ENCODE measurements around the gene SLC10A7.
A peak's percentile ranks its signal among the peaks of the same experiment; 100 is the strongest.

Gene SLC10A7

GRCh38 chr4:146245246-146245645 is 276.5 kb downstream of the SLC10A7 start:
- H3K36me3 ChIP-seq (ENCODE audit: control insufficient read depth in 5 of 5, insufficient read depth in 5 of 5, low read length in 5 of 5): no peaks in the 10 kb centered on the region
- H3K4me1 ChIP-seq (ENCODE audit: control insufficient read depth in 5 of 5, insufficient read depth in 5 of 5, low read length in 5 of 5): peaks cover 24 to 54% (median 52%) of the 10 kb centered on the region in 5 donors
- peak overlapping the region in 1 of 5 donors; percentile 39 for H3K9ac ChIP-seq (ENCODE audit: low read length in 5 of 5)
- no peaks in the 10 kb centered on the region for H3K9me3 ChIP-seq (ENCODE audit: control insufficient read depth in 5 of 5, low read length in 5 of 5)
- peak overlapping the region; percentile 79 for H3K27ac ChIP-seq (ENCODE audit: low read depth, low read length)
- no peak overlapping the region for H3K4me3 ChIP-seq (ENCODE audit: low read depth in 1 of 5, low read length in 5 of 5)
- no peaks in the 10 kb centered on the region for H3K27me3 ChIP-seq (ENCODE audit: control insufficient read depth in 5 of 5, insufficient read depth in 4 of 5, low read length in 5 of 5)

GRCh38 chr4:146244496-146244895 is 277.2 kb downstream of the SLC10A7 start:
- H3K4me1 ChIP-seq (ENCODE audit: control insufficient read depth in 5 of 5, insufficient read depth in 5 of 5, low read length in 5 of 5): peaks cover 24 to 55% (median 52%) of the 10 kb centered on the region in 5 donors
- H3K27me3 ChIP-seq (ENCODE audit: control insufficient read depth in 5 of 5, insufficient read depth in 4 of 5, low read length in 5 of 5): no peaks in the 10 kb centered on the region
- no peaks in the 10 kb centered on the region for H3K9me3 ChIP-seq (ENCODE audit: control insufficient read depth in 5 of 5, low read length in 5 of 5)
- no peak overlapping the region for H3K4me3 ChIP-seq (ENCODE audit: low read depth in 1 of 5, low read length in 5 of 5)
- no peaks in the 10 kb centered on the region for H3K36me3 ChIP-seq (ENCODE audit: control insufficient read depth in 5 of 5, insufficient read depth in 5 of 5, low read length in 5 of 5)
- no peak overlapping the region for H3K27ac ChIP-seq (ENCODE audit: low read depth, low read length)
- H3K9ac ChIP-seq (ENCODE audit: low read length in 5 of 5): no peak overlapping the region

GRCh38 chr4:146243883-146244277 is 277.9 kb downstream of the SLC10A7 start:
- Histone ChIP-seq H3K9ac (ENCODE audit: low read length in 5 of 5) (no peak overlapping the region), H3K27ac (ENCODE audit: low read depth, low read length) (no peak overlapping the region), H3K4me3 (ENCODE audit: low read depth in 1 of 5, low read length in 5 of 5) (peak overlapping the region in 1 of 5 donors; percentile 29), H3K4me1 (ENCODE audit: control insufficient read depth in 5 of 5, insufficient read depth in 5 of 5, low read length in 5 of 5) (peaks cover 24 to 61% (median 52%) of the 10 kb centered on the region in 5 donors), H3K36me3 (ENCODE audit: control insufficient read depth in 5 of 5, insufficient read depth in 5 of 5, low read length in 5 of 5) (no peaks in the 10 kb centered on the region), H3K9me3 (ENCODE audit: control insufficient read depth in 5 of 5, low read length in 5 of 5) (no peaks in the 10 kb centered on the region), H3K27me3 (ENCODE audit: control insufficient read depth in 5 of 5, insufficient read depth in 4 of 5, low read length in 5 of 5) (no peaks in the 10 kb centered on the region)

- H3K9ac ChIP-seq (ENCODE audit: low read length in 5 of 5): no peak overlapping the region
- no peaks in the 10 kb centered on the region for H3K36me3 ChIP-seq (ENCODE audit: control insufficient read depth in 5 of 5, insufficient read depth in 5 of 5, low read length in 5 of 5)
- no peaks in the 10 kb centered on the region for H3K27me3 ChIP-seq (ENCODE audit: control insufficient read depth in 5 of 5, insufficient read depth in 4 of 5, low read length in 5 of 5)
- H3K9me3 ChIP-seq (ENCODE audit: control insufficient read depth in 5 of 5, low read length in 5 of 5): no peaks in the 10 kb centered on the region
- peaks cover 24 to 63% (median 53%) of the 10 kb centered on the region in 5 donors for H3K4me1 ChIP-seq (ENCODE audit: control insufficient read depth in 5 of 5, insufficient read depth in 5 of 5, low read length in 5 of 5)
- H3K4me3 ChIP-seq (ENCODE audit: low read depth in 1 of 5, low read length in 5 of 5): peak overlapping the region in 3 of 5 donors; percentile 19 to 29 (median 23)
- peak overlapping the region; percentile 61 for H3K27ac ChIP-seq (ENCODE audit: low read depth, low read length)
These were observed 278.4 kb downstream of the SLC10A7 start for GRCh38 chr4:146243141-146243882.

- Histone ChIP-seq H3K4me1 (ENCODE audit: control insufficient read depth in 5 of 5, insufficient read depth in 5 of 5, low read length in 5 of 5) (peaks cover 22 to 61% (median 49%) of the 10 kb centered on the region in 5 donors), H3K36me3 (ENCODE audit: control insufficient read depth in 5 of 5, insufficient read depth in 5 of 5, low read length in 5 of 5) (no peaks in the 10 kb centered on the region), H3K9ac (ENCODE audit: low read length in 5 of 5) (no peak overlapping the region), H3K27ac (ENCODE audit: low read depth, low read length) (no peak overlapping the region), H3K9me3 (ENCODE audit: control insufficient read depth in 5 of 5, low read length in 5 of 5) (no peaks in the 10 kb centered on the region), H3K4me3 (ENCODE audit: low read depth in 1 of 5, low read length in 5 of 5) (no peak overlapping the region), H3K27me3 (ENCODE audit: control insufficient read depth in 5 of 5, insufficient read depth in 4 of 5, low read length in 5 of 5) (no peaks in the 10 kb centered on the region)
These were observed 283.6 kb downstream of the SLC10A7 start for GRCh38 chr4:146238107-146238506.

- H3K4me1 ChIP-seq (ENCODE audit: control insufficient read depth in 5 of 5, insufficient read depth in 5 of 5, low read length in 5 of 5): peaks cover 20 to 53% (median 41%) of the 10 kb centered on the region in 5 donors
- H3K9ac ChIP-seq (ENCODE audit: low read length in 5 of 5): no peak overlapping the region
- no peaks in the 10 kb centered on the region for H3K36me3 ChIP-seq (ENCODE audit: control insufficient read depth in 5 of 5, insufficient read depth in 5 of 5, low read length in 5 of 5)
- no peaks in the 10 kb centered on the region for H3K27me3 ChIP-seq (ENCODE audit: control insufficient read depth in 5 of 5, insufficient read depth in 4 of 5, low read length in 5 of 5)
- H3K27ac ChIP-seq (ENCODE audit: low read depth, low read length): peak overlapping the region; percentile 78
- H3K9me3 ChIP-seq (ENCODE audit: control insufficient read depth in 5 of 5, low read length in 5 of 5): peaks cover 0 to 7% (median 4%) of the 10 kb centered on the region in 5 donors
- no peak overlapping the region for H3K4me3 ChIP-seq (ENCODE audit: low read depth in 1 of 5, low read length in 5 of 5)
These were observed 284.6 kb downstream of the SLC10A7 start for GRCh38 chr4:146237092-146237491.

- Histone ChIP-seq H3K27ac (ENCODE audit: low read depth, low read length) (peak overlapping the region; percentile 78), H3K27me3 (ENCODE audit: control insufficient read depth in 5 of 5, insufficient read depth in 4 of 5, low read length in 5 of 5) (no peaks in the 10 kb centered on the region), H3K36me3 (ENCODE audit: control insufficient read depth in 5 of 5, insufficient read depth in 5 of 5, low read length in 5 of 5) (no peaks in the 10 kb centered on the region), H3K4me3 (ENCODE audit: low read depth in 1 of 5, low read length in 5 of 5) (no peak overlapping the region), H3K9me3 (ENCODE audit: control insufficient read depth in 5 of 5, low read length in 5 of 5) (peaks cover 0 to 12% (median 10%) of the 10 kb centered on the region in 5 donors), H3K9ac (ENCODE audit: low read length in 5 of 5) (no peak overlapping the region), H3K4me1 (ENCODE audit: control insufficient read depth in 5 of 5, insufficient read depth in 5 of 5, low read length in 5 of 5) (peaks cover 18 to 45% (median 34%) of the 10 kb centered on the region in 5 donors)
These were observed 285.5 kb downstream of the SLC10A7 start for GRCh38 chr4:146236216-146236615.

GRCh38 chr4:146235654-146236177 is 286.0 kb downstream of the SLC10A7 start:
- H3K9ac ChIP-seq (ENCODE audit: low read length in 5 of 5): peak overlapping the region in 1 of 5 donors; percentile 28
- H3K4me3 ChIP-seq (ENCODE audit: low read depth in 1 of 5, low read length in 5 of 5): peak overlapping the region in 1 of 5 donors; percentile 8
- H3K27ac ChIP-seq (ENCODE audit: low read depth, low read length): peak overlapping the region; percentile 78
- peaks cover 0 to 12% (median 10%) of the 10 kb centered on the region in 5 donors for H3K9me3 ChIP-seq (ENCODE audit: control insufficient read depth in 5 of 5, low read length in 5 of 5)
- H3K27me3 ChIP-seq (ENCODE audit: control insufficient read depth in 5 of 5, insufficient read depth in 4 of 5, low read length in 5 of 5): no peaks in the 10 kb centered on the region
- H3K36me3 ChIP-seq (ENCODE audit: control insufficient read depth in 5 of 5, insufficient read depth in 5 of 5, low read length in 5 of 5): no peaks in the 10 kb centered on the region
- peaks cover 18 to 40% (median 31%) of the 10 kb centered on the region in 5 donors for H3K4me1 ChIP-seq (ENCODE audit: control insufficient read depth in 5 of 5, insufficient read depth in 5 of 5, low read length in 5 of 5)

- H3K4me1 ChIP-seq (ENCODE audit: control insufficient read depth in 5 of 5, insufficient read depth in 5 of 5, low read length in 5 of 5): peaks cover 13 to 23% (median 20%) of the 10 kb centered on the region in 5 donors
- no peak overlapping the region for H3K9ac ChIP-seq (ENCODE audit: low read length in 5 of 5)
- H3K27ac ChIP-seq (ENCODE audit: low read depth, low read length): no peak overlapping the region
- peaks cover 0 to 12% (median 10%) of the 10 kb centered on the region in 5 donors for H3K9me3 ChIP-seq (ENCODE audit: control insufficient read depth in 5 of 5, low read length in 5 of 5)
- H3K4me3 ChIP-seq (ENCODE audit: low read depth in 1 of 5, low read length in 5 of 5): no peak overlapping the region
- H3K36me3 ChIP-seq (ENCODE audit: control insufficient read depth in 5 of 5, insufficient read depth in 5 of 5, low read length in 5 of 5): no peaks in the 10 kb centered on the region
- H3K27me3 ChIP-seq (ENCODE audit: control insufficient read depth in 5 of 5, insufficient read depth in 4 of 5, low read length in 5 of 5): no peaks in the 10 kb centered on the region
These were observed 289.5 kb downstream of the SLC10A7 start for GRCh38 chr4:146232131-146232722.

- H3K9ac ChIP-seq (ENCODE audit: low read length in 5 of 5): no peak overlapping the region
- no peaks in the 10 kb centered on the region for H3K27me3 ChIP-seq (ENCODE audit: control insufficient read depth in 5 of 5, insufficient read depth in 4 of 5, low read length in 5 of 5)
- H3K4me1 ChIP-seq (ENCODE audit: control insufficient read depth in 5 of 5, insufficient read depth in 5 of 5, low read length in 5 of 5): peaks cover 0 to 4% (median 0%) of the 10 kb centered on the region in 5 donors
- peaks cover 0 to 12% (median 10%) of the 10 kb centered on the region in 5 donors for H3K9me3 ChIP-seq (ENCODE audit: control insufficient read depth in 5 of 5, low read length in 5 of 5)
- no peak overlapping the region for H3K4me3 ChIP-seq (ENCODE audit: low read depth in 1 of 5, low read length in 5 of 5)
- no peaks in the 10 kb centered on the region for H3K36me3 ChIP-seq (ENCODE audit: control insufficient read depth in 5 of 5, insufficient read depth in 5 of 5, low read length in 5 of 5)
- H3K27ac ChIP-seq (ENCODE audit: low read depth, low read length): no peak overlapping the region
These were observed 292.3 kb downstream of the SLC10A7 start for GRCh38 chr4:146229406-146229805.

Measured in subcutaneous abdominal adipose tissue (tissue), 5 donors.